GM23338 (cell line): ENCODE measurements around the gene NEURL3. TPM values are rescaled to one million over a fixed set of nuclear protein-coding genes. Genes with fewer than 3 reads are reported as not detected.

Experiments used
- ATAC-seq: fragments of 200-7000 bp; cut with Tn5 transposase; 3 replicates; pipeline ENCODE4 v1.9.1; 2020
- DNase-seq: peaks from one replicate; pipeline ENCODE4 v3.0.0-alpha.2; 2015; ENCODE audit warnings: low spot score
- H2AFZ ChIP-seq: fragments of 200-600 bp; sonication (generic); 2 replicates; pipeline ENCODE4 v1.8.0; 2016; ENCODE audit warnings: antibody characterized with exemption, mild to moderate bottlenecking, moderate library complexity
- H3F3A ChIP-seq: fragments of 200-600 bp; sonication (generic); replicated peaks from 2 replicates; pipeline ENCODE4 v1.8.0; 2017; ENCODE audit warnings: antibody characterized with exemption, mixed run types, low read depth
- H3K27ac ChIP-seq: fragments of 200-600 bp; sonication (generic); 2 replicates; pipeline ENCODE4 v1.6.1; 2016; ENCODE audit warnings: low read depth
- H3K27me3 ChIP-seq: fragments of 200-600 bp; sonication (generic); 2 replicates; pipeline ENCODE4 v1.8.0; 2016; ENCODE audit warnings: mild to moderate bottlenecking, mixed run types, moderate library complexity; ENCODE audit not compliant: insufficient read depth
- H3K36me3 ChIP-seq: fragments of 200-600 bp; sonication (generic); 2 replicates; pipeline ENCODE4 v1.8.0; 2016; ENCODE audit warnings: mild to moderate bottlenecking; ENCODE audit not compliant: insufficient read depth
- H3K4me1 ChIP-seq: fragments of 200-600 bp; sonication (generic); 2 replicates; pipeline ENCODE4 v1.8.0; 2016; ENCODE audit warnings: mild to moderate bottlenecking, moderate library complexity; ENCODE audit not compliant: insufficient read depth
- H3K4me2 ChIP-seq: fragments of 200-600 bp; sonication (generic); 2 replicates; pipeline ENCODE4 v1.7.1; 2017; ENCODE audit warnings: mixed run types
- H3K4me3 ChIP-seq: fragments of 200-600 bp; sonication (generic); 2 replicates; pipeline ENCODE4 v1.6.1; 2016; ENCODE audit warnings: mixed run types
- H3K79me2 ChIP-seq: fragments of 200-600 bp; sonication (generic); replicated peaks from 2 replicates; pipeline ENCODE4 v1.8.0; 2017; ENCODE audit warnings: mild to moderate bottlenecking; ENCODE audit not compliant: insufficient read depth
- H3K9me2 ChIP-seq: fragments of 200-600 bp; sonication (generic); 2 replicates; pipeline ENCODE4 v1.8.0; 2017; ENCODE audit not compliant: insufficient read depth
- H4K20me1 ChIP-seq: fragments of 200-600 bp; sonication (generic); replicated peaks from 2 replicates; pipeline ENCODE4 v1.8.0; 2017; ENCODE audit warnings: mild to moderate bottlenecking; ENCODE audit not compliant: insufficient read depth
- H3K27ac Mint-ChIP-seq: 2 replicates; pipeline ENCODE4 v1.8.0; 2020; ENCODE audit warnings: inconsistent platforms, mild to moderate bottlenecking, moderate library complexity, mixed read lengths
- H3K27me3 Mint-ChIP-seq: 3 replicates; pipeline ENCODE4 v1.8.0; 2022; ENCODE audit warnings: low read depth, mild to moderate bottlenecking, moderate library complexity, mixed read lengths, inconsistent platforms; ENCODE audit not compliant: insufficient read depth, poor library complexity
- H3K36me3 Mint-ChIP-seq: 3 replicates; pipeline ENCODE4 v1.8.0; 2021; ENCODE audit warnings: low read depth, mild to moderate bottlenecking, inconsistent platforms, moderate library complexity, mixed read lengths
- H3K4me1 Mint-ChIP-seq: 3 replicates; pipeline ENCODE4 v1.8.0; 2020; ENCODE audit warnings: mild to moderate bottlenecking, inconsistent platforms, mixed read lengths
- H3K4me3 Mint-ChIP-seq: 3 replicates; pipeline ENCODE4 v1.8.0; 2021; ENCODE audit warnings: moderate library complexity, mild to moderate bottlenecking, inconsistent platforms, mixed read lengths
- H3K9me3 Mint-ChIP-seq: 3 replicates; pipeline ENCODE4 v1.8.0; 2020; ENCODE audit warnings: moderate library complexity, mild to moderate bottlenecking, inconsistent platforms, mixed read lengths
- ETS1 ChIP-seq: IDR thresholded peaks from 2 replicates; pipeline ENCODE4 v1.6.1; 2016; ENCODE audit warnings: antibody characterized with exemption
- EZH2 ChIP-seq: fragments of 200-600 bp; sonication (generic); IDR thresholded peaks from one replicate; pipeline ENCODE4 v1.8.0; 2017; ENCODE audit warnings: antibody characterized with exemption, mild to moderate bottlenecking, low read depth; ENCODE audit not compliant: unreplicated experiment
- NANOG ChIP-seq: IDR thresholded peaks from 2 replicates; pipeline ENCODE4 v1.6.1; 2016; ENCODE audit warnings: antibody characterized with exemption, borderline replicate concordance
- STAT1 ChIP-seq: IDR thresholded peaks from one replicate; pipeline ENCODE4 v1.6.1; 2016; ENCODE audit warnings: antibody characterized with exemption; ENCODE audit not compliant: unreplicated experiment
- ZNF114 ChIP-seq: fragments of 250-450 bp; sonication (Bioruptor Pico); IDR thresholded peaks from 2 replicates; pipeline ENCODE4 v1.5.0; 2020; ENCODE audit warnings: mild to moderate bottlenecking, moderate library complexity
- ZNF462 ChIP-seq: fragments of 250-450 bp; sonication (Bioruptor Pico); IDR thresholded peaks from 2 replicates; pipeline ENCODE4 v1.5.0; 2020; ENCODE audit warnings: mild to moderate bottlenecking, moderate library complexity
- polyA plus RNA-seq: library from polyadenylated mRNA; unstranded; fragments of >200 nt; fragmentation: Nextera tagmentation; extraction: Ambion mirVana; gene quantifications from 2 replicates; pipeline ENCODE4 v1.2.1, GENCODE V29; 2016
- total RNA-seq: library from RNA; depleted of rRNA; stranded (reverse); fragments of >200 nt; shearing (Covaris generic); gene quantifications from 2 replicates; pipeline ENCODE4 v1.2.3, GENCODE V29; 2014

NEURL3 gene
- total and polyA plus RNA-seq, 2 experiments from 2014 or later = 0.21 TPM; not detected in 1

- TF ChIP-seq ZNF462 (CRISPR knock-in tag) (no peak), ZNF114 (CRISPR knock-in tag) (no peak), EZH2 (no peak), STAT1 (no peak)
These were observed 26.2 kb upstream of the NEURL3 start (continued) for GRCh38 chr2:96531366-96531765.

- Histone ChIP-seq H3F3A (no peaks in the 10 kb centered on the region), H3K36me3 (no peaks in the 10 kb centered on the region), H3K79me2 (no peaks in the 10 kb centered on the region), H3K27me3 (peaks cover 32% of the 10 kb centered on the region), H3K4me3 (no peak overlapping the region), H2AFZ (no peak overlapping the region), H3K27ac (no peak overlapping the region), H3K4me2 (peak overlapping the region; percentile 92; the same call in 1 of the 2 replicates), H3K4me1 (peaks cover 33% of the 10 kb centered on the region), H4K20me1 (no peaks in the 10 kb centered on the region), H3K9me2 (no peaks in the 10 kb centered on the region)
- H3K27ac Mint-ChIP-seq = no peak overlapping the region
- peaks cover 19% of the 10 kb centered on the region for H3K27me3 Mint-ChIP-seq
- no peaks in the 10 kb centered on the region for H3K36me3 Mint-ChIP-seq
- DNase-seq (no peak), ATAC-seq (no peak)
- no peak overlapping the region for H3K4me3 Mint-ChIP-seq
- no peaks in the 10 kb centered on the region for H3K9me3 Mint-ChIP-seq
- H3K4me1 Mint-ChIP-seq = peaks cover 33% of the 10 kb centered on the region
- TF ChIP-seq ZNF462 (CRISPR knock-in tag) = no peak
- TF ChIP-seq STAT1 = no peak
- TF ChIP-seq ETS1 = no peak
- TF ChIP-seq ZNF114 (CRISPR knock-in tag) = no peak
- TF ChIP-seq NANOG = no peak
These were observed 25.6 kb upstream of the NEURL3 start for GRCh38 chr2:96530474-96531357.
